GM21529 (cell line): ENCODE data around the gene PLA2G12B.

Experiments used
- ATAC-seq: cut with Tn5 transposase; IDR thresholded peaks from one replicate; pipeline ENCODE4 v1.9.1; 2021; ENCODE audit not compliant: unreplicated experiment

The PLA2G12B gene

DNA sequence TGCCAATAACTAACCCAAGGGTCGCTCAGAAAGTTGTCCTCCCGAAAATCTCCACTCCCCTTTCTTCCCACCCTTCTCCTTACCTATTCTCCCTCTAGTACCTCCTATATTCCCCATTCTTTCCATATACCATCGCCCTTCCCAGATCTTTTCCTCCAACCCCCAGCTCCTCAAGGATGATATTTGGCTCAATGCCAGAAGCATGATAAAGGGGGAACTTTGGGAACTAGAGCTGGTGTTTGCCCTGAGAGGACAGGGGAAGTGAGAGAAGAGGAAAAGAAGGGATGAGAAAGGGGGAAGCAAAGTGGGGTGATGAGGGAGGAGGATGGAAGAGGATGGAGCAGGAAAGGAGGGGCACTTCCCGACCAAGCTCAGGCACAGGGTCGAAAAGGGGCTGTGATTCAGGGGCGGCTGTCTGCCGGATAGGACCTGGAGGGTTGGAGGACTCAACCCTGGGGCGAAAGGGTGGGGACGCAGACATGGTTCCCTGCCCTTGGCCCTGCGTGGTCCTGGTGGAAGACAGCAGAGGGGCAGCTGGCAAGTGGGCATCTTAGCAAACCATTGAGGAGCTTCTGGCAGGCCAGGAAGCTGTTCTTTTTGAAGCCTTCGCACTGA is 59.3 kb downstream of the PLA2G12B start:
- no peak for ATAC-seq

GRCh38 chr10:72893136-72893798 is 61.3 kb downstream of the PLA2G12B start, which contains the start of gene OIT3:
OIT3 (plus strand) TSS chr10:72893739; CDS start chr10:72893799, 60 bp downstream.
- ATAC-seq, result no peak

GRCh38 chr10:72890086-72890485 is 64.5 kb downstream of the PLA2G12B start:
- ATAC-seq, result no peak

- no peak for ATAC-seq
These were observed 65.2 kb downstream of the PLA2G12B start for GRCh38 chr10:72889391-72889831.

DNA sequence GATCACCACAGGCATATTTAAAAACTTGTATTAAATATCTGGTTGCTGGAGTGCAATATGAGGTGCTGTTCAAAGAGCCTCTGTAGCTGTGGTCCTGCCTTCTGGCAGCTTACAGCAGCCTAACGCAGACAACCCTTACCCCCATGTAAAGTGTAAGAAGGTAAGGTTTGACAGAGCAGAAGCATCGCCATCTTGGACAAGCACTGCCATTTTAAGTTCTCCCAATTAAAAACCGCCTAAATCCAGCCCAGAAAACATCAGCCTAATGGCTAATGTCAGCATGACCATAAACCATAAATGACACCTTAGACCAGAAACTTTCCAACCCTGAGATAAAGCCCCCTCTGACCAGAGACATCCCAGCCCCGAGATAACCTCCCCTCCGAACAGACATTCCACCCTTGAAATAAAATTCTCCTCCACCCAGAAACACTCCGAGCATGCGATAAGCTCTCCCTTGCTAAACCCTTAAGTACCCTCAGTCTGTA is 66.4 kb downstream of the PLA2G12B start:
- no peak for ATAC-seq

DNA sequence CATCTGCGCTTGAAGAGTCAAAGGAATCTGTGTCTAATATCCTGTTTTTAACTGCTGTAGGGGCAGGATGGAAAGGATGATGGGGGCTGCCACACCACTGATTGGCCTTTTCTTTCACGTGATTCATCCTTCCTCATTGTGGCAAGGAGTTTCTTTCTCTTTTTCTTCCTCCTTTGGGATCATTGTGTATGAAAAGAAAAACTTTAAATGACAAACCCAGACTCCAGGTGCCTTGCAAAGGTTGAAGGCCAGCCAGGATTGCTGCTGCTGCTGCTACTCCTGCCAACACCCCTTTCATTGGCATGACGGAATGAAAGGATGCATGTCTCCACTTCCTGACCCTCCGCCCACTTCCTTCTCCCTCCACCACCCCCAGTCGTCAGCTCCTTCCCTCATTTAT is 67.6 kb downstream of the PLA2G12B start:
- no peak for ATAC-seq

DNA sequence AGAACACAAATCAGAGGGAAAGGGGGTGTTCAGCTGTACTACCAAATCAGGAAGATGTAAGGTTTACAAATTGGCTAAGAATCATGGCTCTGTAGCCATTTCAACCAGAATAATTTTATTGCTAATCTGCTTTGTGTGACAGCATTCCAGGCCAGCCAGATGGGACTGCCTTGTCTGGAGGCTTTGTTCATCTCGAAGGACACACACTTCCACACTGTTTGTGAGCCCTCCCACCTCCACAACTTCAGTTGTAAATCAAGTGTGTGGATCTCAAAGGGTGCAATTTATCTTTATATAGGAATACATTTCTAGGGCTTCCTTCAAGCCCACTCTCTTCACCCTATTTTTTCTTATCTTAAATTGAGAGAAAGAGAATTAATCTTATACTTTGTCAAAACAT is 68.0 kb downstream of the PLA2G12B start:
- no peak for ATAC-seq

GRCh38 chr10:72885953-72886352 is 68.7 kb downstream of the PLA2G12B start:
- ATAC-seq, result no peak
